Right kidney (tissue), 9 donors: ENCODE data around the gene IL36B.
"Not testable (repeated sequence)": the region's sequence is repeated elsewhere in the genome, so short reads cannot be mapped to it uniquely, and the experiment has no call there.

ENCODE experiments used
- DNase-seq: peaks from one replicate; pipeline ENCODE4 v3.0.0-alpha.2; 2016
- long read RNA-seq, 8 donors: transcript quantifications; one replicate each; lab custom pipeline, GENCODE V29; 2026

Gene IL36B
- long read RNA-seq, donor 1: 0 reads
- long read RNA-seq, donor 2: 0 reads
- long read RNA-seq, donor 3: 0 reads
- long read RNA-seq, donor 4: 0 reads
- long read RNA-seq, donor 5: 0 reads
- long read RNA-seq, donor 6: 0 reads
- long read RNA-seq, donor 7: 0 reads
- long read RNA-seq, donor 8: 0 reads

- no peak for DNase-seq
Measured at GRCh38 chr2:113052396-113052917, at the start of gene IL36B. IL36B (minus strand) TSS chr2:113052867.

- no peak for DNase-seq
Measured at GRCh38 chr2:113102133-113102532, 49.5 kb upstream of the IL36B start.

- no peak for DNase-seq
Measured at GRCh38 chr2:113098532-113098931, 45.9 kb upstream of the IL36B start.

- no peak for DNase-seq
Measured at GRCh38 chr2:113098041-113098440, 45.4 kb upstream of the IL36B start.

GRCh38 chr2:113096842-113097618 is 44.4 kb upstream of the IL36B start:
- not testable (repeated sequence) for DNase-seq

GRCh38 chr2:113096306-113096705 is 43.6 kb upstream of the IL36B start:
- DNase-seq: not testable (repeated sequence)

- no peak for DNase-seq
Measured at GRCh38 chr2:113093613-113093977, 40.9 kb upstream of the IL36B start.

GRCh38 chr2:113092864-113093612 is 40.4 kb upstream of the IL36B start:
- DNase-seq: no peak

GRCh38 chr2:113091231-113091896 is 38.7 kb upstream of the IL36B start:
- no peak for DNase-seq

- no peak for DNase-seq
Measured at GRCh38 chr2:113089916-113090315, 37.2 kb upstream of the IL36B start.

- DNase-seq: no peak
Measured at GRCh38 chr2:113088213-113088992, 35.7 kb upstream of the IL36B start.

- no peak for DNase-seq
Measured at GRCh38 chr2:113085542-113085941, 32.9 kb upstream of the IL36B start.

- no peak for DNase-seq
Measured at GRCh38 chr2:113084249-113085000, 31.8 kb upstream of the IL36B start.

GRCh38 chr2:113083296-113083695 is 30.6 kb upstream of the IL36B start:
- no peak for DNase-seq

GRCh38 chr2:113081488-113082210 is 29.0 kb upstream of the IL36B start:
- DNase-seq: no peak

- DNase-seq: no peak
Measured at GRCh38 chr2:113080134-113080533, 27.5 kb upstream of the IL36B start.

GRCh38 chr2:113079131-113079530 is 26.5 kb upstream of the IL36B start:
- no peak for DNase-seq

GRCh38 chr2:113078350-113078839 is 25.7 kb upstream of the IL36B start:
- no peak for DNase-seq

- DNase-seq: no peak
Measured at GRCh38 chr2:113077921-113078320, 25.3 kb upstream of the IL36B start.
